HG03432 (cell line): ENCODE results near the gene TANC2.

Experiments
- ATAC-seq: cut with Tn5 transposase; IDR thresholded peaks from one replicate; pipeline ENCODE4 v1.9.1; 2021; ENCODE audit warnings: mild to moderate bottlenecking, moderate library complexity; ENCODE audit not compliant: unreplicated experiment

TANC2 gene

GRCh38 chr17:62999736-63000135 lies 33.7 kb downstream of the TANC2 start:
- no peak for ATAC-seq

- no peak for ATAC-seq
Observed at GRCh38 chr17:63001689-63002394, 35.8 kb downstream of the TANC2 start.

- no peak for ATAC-seq
Observed at GRCh38 chr17:63002625-63003024, 36.6 kb downstream of the TANC2 start.

GRCh38 chr17:63015824-63016223 lies 49.8 kb downstream of the TANC2 start:
- ATAC-seq = no peak
